HG03139 (cell line): ENCODE measurements around the gene UBA52.
"Not testable (repeated sequence)": the region's sequence is repeated elsewhere in the genome, so short reads cannot be mapped to it uniquely, and the experiment has no call there.

Experiments
- ATAC-seq: cut with Tn5 transposase; IDR thresholded peaks from one replicate; pipeline ENCODE4 v1.9.1; 2021; ENCODE audit not compliant: unreplicated experiment

UBA52 gene

DNA sequence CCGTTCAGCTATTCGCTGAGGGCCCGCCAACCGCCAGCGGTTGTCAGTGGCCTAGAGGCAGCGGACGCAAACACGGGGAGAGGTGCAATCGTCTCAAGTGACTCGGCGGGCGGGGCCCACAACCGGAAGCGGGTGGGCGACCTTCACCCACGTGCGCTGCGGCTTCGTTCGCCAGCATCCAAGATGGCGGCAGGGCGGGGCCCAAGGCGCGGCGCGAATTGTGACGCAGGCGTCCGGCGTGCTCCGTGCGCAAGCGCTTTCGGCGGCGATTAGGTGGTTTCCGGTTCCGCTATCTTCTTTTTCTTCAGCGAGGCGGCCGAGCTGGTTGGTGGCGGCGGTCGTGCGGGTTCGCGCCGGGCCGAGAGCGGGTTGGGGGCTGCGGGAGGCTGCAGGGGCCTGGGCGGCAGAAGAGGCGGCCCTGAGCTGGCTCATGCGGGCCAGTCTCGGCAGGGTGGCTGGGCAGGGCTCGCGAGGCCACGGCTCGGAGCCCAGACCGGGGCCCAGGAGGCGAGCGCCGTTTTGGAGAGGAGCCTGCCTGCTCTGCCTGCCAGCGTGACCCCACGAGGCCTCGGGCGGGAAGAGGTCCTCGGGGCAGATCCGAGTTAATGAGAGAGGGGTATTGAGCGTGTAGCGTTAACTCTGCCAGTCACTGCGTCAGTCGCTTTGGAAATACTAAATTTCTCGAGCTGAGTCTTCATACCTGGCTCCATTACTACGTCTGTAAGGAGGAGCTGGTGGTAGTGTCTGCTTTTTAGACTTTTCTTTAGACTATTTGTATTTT lies at the start of gene UBA52:
UBA52 (plus strand) TSS at position 294 of the 781 bp plus-strand sequence. CDS start 1,444 bp downstream, outside the sequence.
- ATAC-seq = peak; percentile 87

DNA sequence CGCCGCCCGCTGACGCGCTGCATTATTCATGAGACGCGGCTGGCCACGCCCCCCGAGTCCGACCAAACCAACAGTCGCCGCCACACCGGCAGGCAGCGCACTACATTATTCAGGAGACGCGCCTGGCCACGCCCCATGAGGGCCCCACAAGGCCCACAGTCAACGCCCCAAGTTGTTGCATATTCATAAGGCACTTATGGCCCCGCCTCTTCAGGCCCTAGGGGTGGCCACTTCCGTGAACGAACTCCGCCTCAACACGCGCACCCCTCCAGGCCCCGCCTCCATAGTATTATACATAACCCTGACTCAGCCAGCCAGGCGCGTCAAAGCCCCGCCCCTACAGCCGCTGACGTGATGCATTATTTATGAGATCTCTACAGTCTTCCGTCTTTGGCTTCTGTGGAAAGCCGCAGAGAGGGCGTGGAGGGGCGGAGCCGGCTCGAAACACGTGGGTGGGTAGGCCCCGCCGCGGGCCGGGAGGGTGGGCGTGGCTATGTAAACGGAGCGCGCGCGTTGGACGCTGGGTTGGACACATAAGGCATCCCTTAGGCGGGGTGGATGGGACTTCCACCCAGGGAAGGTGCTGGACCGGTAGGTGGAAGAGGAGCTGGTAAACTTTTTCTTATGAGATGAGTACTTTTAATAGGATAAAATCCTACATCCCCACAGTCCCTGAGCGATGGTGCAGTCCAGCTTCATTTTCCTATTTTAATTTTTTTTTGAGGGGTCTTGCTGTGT lies 49.4 kb upstream of the UBA52 start:
- peak; percentile 85 for ATAC-seq

DNA sequence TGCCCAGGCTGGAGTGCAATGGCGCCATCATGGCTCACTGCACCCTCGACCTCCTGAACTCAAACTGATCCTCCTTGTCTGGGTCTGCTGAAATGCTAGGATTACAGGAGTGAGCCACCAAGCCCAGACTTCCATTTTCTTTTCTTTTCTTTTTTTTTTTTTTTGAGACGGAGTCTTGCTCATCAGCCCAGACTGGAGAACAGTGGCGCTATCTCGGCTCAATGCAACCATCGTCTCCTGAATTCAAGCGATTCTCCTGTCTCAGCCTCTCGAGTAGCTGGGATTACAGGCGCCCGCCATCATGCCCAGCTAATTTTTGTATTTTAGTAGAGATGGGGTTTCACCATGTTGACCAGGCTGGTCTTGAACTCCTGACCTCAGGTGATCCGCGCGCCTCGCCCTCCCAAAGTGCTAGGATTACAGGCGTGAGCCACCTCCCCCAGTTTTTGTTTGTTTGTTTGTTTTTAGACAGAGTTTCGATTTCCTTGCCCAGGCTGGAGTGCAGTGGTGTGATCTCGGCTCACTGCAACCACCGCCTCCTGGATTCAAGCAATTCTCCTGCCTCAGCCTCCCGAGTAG lies 48.7 kb upstream of the UBA52 start:
- ATAC-seq = not testable (repeated sequence)

- ATAC-seq = no peak
Observed at GRCh38 chr19:18523841-18524240, 47.8 kb upstream of the UBA52 start.

DNA sequence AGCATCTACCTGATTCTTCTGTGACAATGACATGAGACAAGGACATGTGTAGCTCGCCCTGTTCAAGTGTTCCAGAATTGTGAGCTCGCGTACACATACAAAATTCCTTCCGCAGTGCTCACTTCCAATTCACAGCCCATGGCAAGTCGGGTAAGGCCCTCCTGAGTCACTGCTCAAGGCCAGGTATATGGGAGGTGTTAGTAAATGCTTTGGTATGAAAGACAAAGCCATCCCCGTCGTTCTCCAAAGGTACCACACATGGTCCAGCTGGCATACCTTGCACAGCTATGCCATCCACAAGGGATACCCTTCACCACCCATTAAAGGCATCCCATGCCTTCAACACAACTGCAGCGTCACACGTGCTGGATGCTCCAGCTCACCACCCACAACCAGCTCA lies 45.3 kb upstream of the UBA52 start:
- no peak for ATAC-seq

DNA sequence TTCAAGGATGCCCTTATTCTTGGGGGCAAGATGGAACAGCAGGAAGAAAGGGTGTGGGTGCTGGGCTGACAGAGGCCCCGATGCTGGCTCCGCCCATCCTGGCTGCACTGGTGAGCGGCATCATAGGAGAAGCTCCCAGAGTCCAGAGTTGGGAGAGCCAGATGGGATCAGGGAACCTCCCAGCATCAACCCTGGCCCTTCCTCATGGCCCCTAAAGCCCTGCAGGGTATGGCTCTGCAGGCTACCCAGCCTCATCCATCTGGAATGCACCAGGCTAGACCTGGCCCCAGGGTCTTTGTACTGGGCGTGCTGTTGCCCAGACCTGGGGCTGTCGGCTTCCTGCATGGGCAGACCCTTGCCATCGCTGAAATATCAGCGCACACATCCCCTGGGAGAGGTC lies 41.9 kb upstream of the UBA52 start:
- no peak for ATAC-seq

DNA sequence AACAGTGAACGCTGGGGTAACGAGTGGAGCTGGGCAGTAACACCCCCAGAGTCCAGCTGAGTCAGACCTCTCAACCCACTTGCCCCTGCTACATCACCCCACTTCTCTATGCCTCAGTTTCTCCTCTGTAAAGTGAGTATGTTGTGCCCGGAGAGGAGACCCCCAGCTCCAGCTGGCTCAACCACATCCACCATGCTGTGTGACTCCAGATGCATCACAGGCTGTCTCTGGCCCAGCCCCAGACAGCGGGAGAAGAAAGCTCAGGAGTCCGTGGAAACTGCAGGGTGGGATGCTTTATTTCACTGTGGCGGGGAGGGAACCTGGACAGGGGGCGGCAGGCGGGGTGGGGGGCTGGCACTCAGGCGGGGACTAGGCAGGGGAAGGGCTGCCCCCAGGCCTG lies 40.2 kb upstream of the UBA52 start:
- ATAC-seq = no peak

- no peak for ATAC-seq
Observed at GRCh38 chr19:18532168-18532890, 39.3 kb upstream of the UBA52 start.

DNA sequence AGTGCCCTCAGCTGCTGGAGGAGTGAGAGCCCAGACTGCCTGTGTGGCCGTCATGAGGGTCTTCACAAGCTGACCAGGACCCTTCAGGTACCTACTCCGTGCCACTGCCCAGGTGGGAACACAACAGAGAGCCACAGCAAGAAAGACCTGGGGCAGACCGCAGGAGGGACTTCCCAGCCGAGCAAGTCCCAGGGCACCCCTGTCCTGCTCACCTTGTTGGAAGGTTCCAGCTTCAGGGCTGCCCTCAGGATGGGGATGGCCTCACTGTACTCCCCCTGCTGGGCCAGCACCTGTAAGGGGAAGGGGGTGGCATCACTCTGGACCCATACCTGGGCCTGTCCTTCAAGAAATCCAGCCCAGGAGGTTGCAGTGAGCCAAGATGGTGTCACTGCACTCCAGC lies 38.6 kb upstream of the UBA52 start:
- ATAC-seq = no peak

DNA sequence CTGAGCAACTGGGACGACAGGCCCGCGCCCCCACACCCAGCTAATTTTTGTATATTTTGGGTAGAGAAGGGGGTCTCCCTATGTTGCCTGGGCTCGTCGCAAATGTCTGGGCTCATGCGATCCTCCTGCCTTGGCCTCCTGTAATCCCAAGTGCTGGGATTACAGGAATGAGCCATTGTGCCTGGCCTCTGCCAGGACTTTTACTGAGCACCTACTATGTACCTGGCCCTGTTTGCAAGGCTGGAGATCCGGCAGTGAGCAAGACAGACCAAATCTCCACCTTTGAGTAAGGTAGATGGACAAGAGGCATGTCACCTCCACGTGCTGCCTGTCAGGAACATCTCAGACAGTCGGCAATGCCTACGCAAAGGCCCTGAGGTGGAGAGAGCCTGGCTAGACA lies 35.2 kb upstream of the UBA52 start:
- no peak for ATAC-seq

- ATAC-seq = no peak
Observed at GRCh38 chr19:18537431-18537830, 34.2 kb upstream of the UBA52 start.

GRCh38 chr19:18538115-18538514 lies 33.5 kb upstream of the UBA52 start:
- ATAC-seq = no peak

DNA sequence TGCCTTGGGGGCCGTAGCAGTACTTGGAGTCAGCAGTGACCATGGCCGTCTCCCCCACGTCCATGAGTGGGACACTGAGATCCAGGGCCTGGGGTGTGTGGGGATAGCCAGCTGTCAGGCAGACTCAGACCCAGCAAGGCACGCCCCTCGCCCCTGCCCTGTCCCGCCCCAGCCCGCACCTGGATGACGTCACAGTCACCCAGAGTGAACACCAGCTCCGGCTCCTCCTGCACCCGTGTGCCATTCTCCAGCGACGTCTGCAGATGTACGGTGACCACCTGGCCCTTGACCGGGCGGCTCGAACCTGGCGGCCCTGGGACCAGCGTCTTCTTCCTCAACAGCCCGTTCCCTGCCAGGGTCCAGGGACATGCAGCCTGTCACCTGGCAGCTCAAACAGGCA lies 32.3 kb upstream of the UBA52 start:
- no peak for ATAC-seq

DNA sequence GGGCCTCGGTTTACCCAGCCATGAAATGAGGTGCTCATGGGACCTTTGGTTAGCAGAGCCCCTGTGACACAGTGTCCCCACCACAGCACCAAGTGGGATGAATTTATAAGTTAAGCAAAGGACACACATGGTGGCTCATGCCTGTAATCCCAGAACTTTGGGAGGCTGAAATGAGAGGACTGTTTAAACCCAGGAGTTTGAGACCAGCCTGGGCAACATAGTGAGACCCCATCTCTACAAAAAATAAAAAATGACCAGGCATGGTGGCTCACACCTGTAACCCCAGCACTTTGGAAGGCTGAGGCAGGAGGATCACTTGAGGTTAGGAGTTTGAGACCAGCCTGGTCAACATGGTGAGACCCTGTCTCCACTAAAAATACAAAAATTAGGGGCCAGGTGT lies 31.5 kb upstream of the UBA52 start:
- not testable (repeated sequence) for ATAC-seq

DNA sequence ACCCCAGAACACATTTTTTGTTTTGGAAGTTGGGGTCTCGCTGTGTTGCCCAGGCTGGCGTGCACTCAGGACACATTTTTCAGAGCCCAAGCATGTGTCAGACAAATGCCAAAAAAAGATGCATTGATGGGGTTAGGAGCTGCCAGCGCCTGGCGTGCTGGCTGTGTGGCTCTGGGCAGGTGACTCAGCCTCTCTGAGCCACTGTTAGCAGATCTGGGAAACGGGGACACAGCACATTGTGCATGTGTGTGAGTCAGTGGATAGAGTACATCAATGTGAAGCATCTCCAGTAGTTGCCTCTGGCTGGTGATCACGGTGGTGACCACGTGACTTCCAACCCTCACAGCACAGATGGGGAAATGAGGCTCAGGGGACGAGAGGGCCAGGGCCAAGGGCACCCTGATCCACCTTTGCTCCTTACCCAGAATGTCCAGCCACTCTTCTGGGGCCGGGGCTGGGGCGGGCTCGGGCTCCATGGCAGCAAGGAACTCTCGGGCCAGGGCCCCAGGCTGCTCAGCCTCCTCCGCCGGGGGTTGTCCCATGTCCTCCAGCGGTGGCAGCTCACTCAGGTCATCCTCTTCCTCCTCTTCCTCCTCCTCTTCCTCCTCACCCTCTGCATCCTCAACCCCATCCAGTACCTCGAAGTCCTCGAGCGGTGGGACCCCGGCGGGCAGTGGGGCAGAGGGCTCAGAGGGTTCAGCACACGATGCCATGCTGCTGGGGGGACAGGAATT lies 30.2 kb upstream of the UBA52 start:
- no peak for ATAC-seq

DNA sequence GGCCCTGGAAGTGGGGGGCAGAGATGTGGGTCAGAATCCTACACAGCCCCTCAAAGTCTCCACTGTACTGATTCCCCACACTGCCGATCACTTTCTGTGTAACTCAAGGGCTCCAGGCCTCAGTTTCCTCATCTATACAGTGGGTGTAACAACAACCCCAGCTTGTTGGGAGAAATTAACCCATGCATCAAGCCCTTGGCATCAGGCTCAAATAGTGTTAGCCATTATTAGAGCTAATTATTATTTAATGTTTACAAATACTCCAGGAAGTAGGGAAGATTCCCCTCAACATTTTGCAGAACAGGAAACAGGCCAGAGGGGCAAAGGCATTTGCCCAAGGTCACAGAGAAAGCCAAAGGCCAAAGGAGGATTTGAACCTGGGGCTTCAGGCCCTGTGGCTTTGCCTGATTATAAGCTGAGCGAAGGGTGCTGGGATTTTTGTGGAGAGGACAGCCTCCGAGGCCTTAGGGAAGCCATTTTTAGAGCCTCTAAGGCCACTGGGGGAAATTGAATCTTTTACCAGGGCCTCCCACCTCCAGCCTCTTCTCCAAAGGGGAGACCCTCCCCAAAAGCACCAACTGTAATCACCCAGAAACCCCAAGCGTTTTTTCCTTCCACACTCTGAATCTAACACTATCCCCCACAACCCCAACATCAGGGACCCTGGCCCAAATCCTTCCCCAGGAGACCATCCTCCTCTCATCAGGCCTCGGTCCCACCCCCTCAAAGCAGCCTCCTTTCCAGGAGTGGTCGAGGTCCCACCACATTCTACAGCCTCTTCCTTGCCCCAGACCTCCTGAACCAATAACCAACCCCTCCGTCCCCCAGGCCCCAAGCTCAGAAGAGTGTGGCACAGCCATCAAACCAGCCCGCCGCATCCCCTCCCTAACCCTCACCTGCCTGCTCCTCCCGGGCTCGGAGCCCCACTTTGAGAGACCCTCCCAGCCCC lies 29.4 kb upstream of the UBA52 start:
- no peak for ATAC-seq

- ATAC-seq = peak; percentile 87
Observed at GRCh38 chr19:18542941-18543813, 28.5 kb upstream of the UBA52 start, which contains the start of gene FKBP8. Gene FKBP8 (minus strand): TSS chr19:18543573. CDS start chr19:18541970, 1,603 bp downstream.

GRCh38 chr19:18543814-18544475 lies 27.7 kb upstream of the UBA52 start:
- peak; percentile 37 for ATAC-seq
